PC-9 (cell line): ENCODE data around the gene FSIP1. TPM values are rescaled to one million over a fixed set of nuclear protein-coding genes. Genes with fewer than 3 reads are reported as not detected.
A peak's percentile ranks its signal among the peaks of the same experiment; 100 is the strongest.

Experiments
- BruUV-seq: library from RNA; stranded (reverse); fragments of 400-500 nt; replicated peaks from 2 replicates; lab custom pipeline; 2021; lab: Mats Ljungman, UMichigan
- CTCF ChIA-PET: fragments of 300-600 bp; sonication (Branson Sonifier 250); formaldehyde crosslinking; loops from one replicate; lab custom pipeline; 2022; ENCODE audit warnings: antibody characterized with exemption; lab: Charles Lee
- POLR2A ChIA-PET: fragments of 300-600 bp; sonication (Branson Sonifier 250); formaldehyde crosslinking; loops from one replicate; lab custom pipeline; 2022; ENCODE audit warnings: antibody characterized with exemption; ENCODE audit not compliant: unreplicated experiment; lab: Charles Lee
- DNase-seq, 2 experiments: peaks; one replicate each; pipeline versions ENCODE4 v3.0.0 to v3.0.0-alpha.2; 2015 to 2022; ENCODE audit warnings: mixed read lengths in 1 of 2
- H2AFZ ChIP-seq: fragments of 200-600 bp; sonication (generic); 2 replicates; pipeline ENCODE4 v1.8.1; 2017; ENCODE audit warnings: antibody characterized with exemption
- H3F3A ChIP-seq: fragments of 200-600 bp; sonication (generic); 2 replicates; pipeline ENCODE4 v1.8.1; 2017; ENCODE audit warnings: antibody characterized with exemption, mild to moderate bottlenecking, low read depth; ENCODE audit not compliant: insufficient read depth
- H3K27ac ChIP-seq: fragments of 200-600 bp; sonication (generic); 2 replicates; pipeline ENCODE4 v1.6.1; 2016; ENCODE audit warnings: mixed run types
- H3K27me3 ChIP-seq: fragments of 200-600 bp; sonication (generic); 2 replicates; pipeline ENCODE4 v1.6.1; 2016; ENCODE audit warnings: low read depth, mixed run types; ENCODE audit not compliant: insufficient read depth
- H3K36me3 ChIP-seq: fragments of 200-600 bp; sonication (generic); 2 replicates; pipeline ENCODE4 v1.6.1; 2016; ENCODE audit warnings: low read depth, mixed run types
- H3K4me1 ChIP-seq: fragments of 200-600 bp; sonication (generic); replicated peaks from 2 replicates; pipeline ENCODE4 v1.6.1; 2016; ENCODE audit warnings: mixed run types; ENCODE audit not compliant: insufficient read depth
- H3K4me2 ChIP-seq: fragments of 200-600 bp; sonication (generic); 2 replicates; pipeline ENCODE4 v1.6.1; 2017; ENCODE audit warnings: mixed run types
- H3K4me3 ChIP-seq: fragments of 200-600 bp; sonication (generic); 2 replicates; pipeline ENCODE4 v1.6.1; 2016; ENCODE audit warnings: mixed run types
- H3K79me2 ChIP-seq: fragments of 200-600 bp; sonication (generic); 2 replicates; pipeline ENCODE4 v1.6.1; 2017; ENCODE audit warnings: low read depth, mixed run types
- H3K9me2 ChIP-seq: fragments of 200-600 bp; sonication (generic); 2 replicates; pipeline ENCODE4 v1.8.1; 2017; ENCODE audit warnings: mild to moderate bottlenecking; ENCODE audit not compliant: insufficient read depth
- H3K9me3 ChIP-seq: fragments of 200-600 bp; sonication (generic); 2 replicates; pipeline ENCODE4 v1.8.1; 2016; ENCODE audit warnings: low read depth; ENCODE audit not compliant: insufficient read depth
- H4K20me1 ChIP-seq: fragments of 200-600 bp; sonication (generic); 2 replicates; pipeline ENCODE4 v1.8.1; 2017; ENCODE audit not compliant: insufficient read depth
- CTCF ChIP-seq: fragments of 200-600 bp; sonication (generic); conservative IDR thresholded peaks from 2 replicates; pipeline ENCODE4 v1.6.1; 2017; ENCODE audit warnings: mixed run types, antibody characterized with exemption, mild to moderate bottlenecking, moderate library complexity
- EZH2 ChIP-seq: fragments of 200-600 bp; sonication (generic); IDR thresholded peaks from 2 replicates; pipeline ENCODE4 v1.8.0; 2017; ENCODE audit warnings: antibody characterized with exemption, low read depth
- intact Hi-C: fragments of 100-400 bp; cut with micrococcal nuclease; formaldehyde crosslinking; loops from one replicate; pipeline ENCODE4 v1.10.0; 2022; ENCODE audit not compliant: unreplicated experiment
- total RNA-seq: library from RNA; stranded (reverse); gene quantifications from 2 replicates; pipeline ENCODE4 v1.2.3, GENCODE V29; 2021

FSIP1 gene
- total RNA-seq, 1 experiment from 2014 or later = 1.2 TPM

- no peaks in the 10 kb centered on the region for H3K79me2 ChIP-seq
- no peak overlapping the region for H3K4me2 ChIP-seq
- ChIA-PET POLR2A (interaction anchor here (0.5 to 0.8 kb wide), 5 partner anchors 9 to 474 kb away, joined by 3 to 10 read pairs (median 5); no protein-coding TSS in a partner anchor), CTCF (interaction anchor here (1.0 kb wide), 1 partner anchor 162 kb away, joined by 3 read pairs; no protein-coding TSS in a partner anchor)
- no peaks in the 10 kb centered on the region for H3K27me3 ChIP-seq
- peaks cover 23% of the 10 kb centered on the region; the same call in 1 of the 2 replicates for H3F3A ChIP-seq
- DNase-seq = peak in 1 of 2 experiments; percentile 53
- no TSS peak for BruUV-seq
- H3K36me3 ChIP-seq = peaks cover 30% of the 10 kb centered on the region
- H4K20me1 ChIP-seq = no peaks in the 10 kb centered on the region
- no peak overlapping the region for H3K27ac ChIP-seq
- H3K9me3 ChIP-seq = no peaks in the 10 kb centered on the region
- no peak overlapping the region for H2AFZ ChIP-seq
- no peaks in the 10 kb centered on the region for H3K4me1 ChIP-seq
- intact Hi-C loops = loop anchor here (5.0 kb wide), 3 partner anchors 48 to 163 kb away; no protein-coding TSS in a partner anchor
- no peak overlapping the region for H3K4me3 ChIP-seq
- TF ChIP-seq EZH2 (no peak), CTCF (no peak)
- H3K9me2 ChIP-seq = no peaks in the 10 kb centered on the region
Observed at GRCh38 chr15:39594446-39595337, 187.9 kb downstream of the FSIP1 start.

GRCh38 chr15:39593656-39594445, 188.8 kb downstream of the FSIP1 start:
- Histone ChIP-seq H3K36me3 (peaks cover 30% of the 10 kb centered on the region), H3K4me1 (no peaks in the 10 kb centered on the region), H3K9me3 (no peaks in the 10 kb centered on the region), H3K79me2 (no peaks in the 10 kb centered on the region), H3K9me2 (no peaks in the 10 kb centered on the region), H3F3A (peaks cover 23% of the 10 kb centered on the region; the same call in 1 of the 2 replicates), H3K4me2 (no peak overlapping the region), H3K4me3 (no peak overlapping the region), H4K20me1 (no peaks in the 10 kb centered on the region), H3K27ac (no peak overlapping the region), H2AFZ (no peak overlapping the region), H3K27me3 (no peaks in the 10 kb centered on the region)
- no peak for TF ChIP-seq EZH2
- no peak for TF ChIP-seq CTCF
- no peak for DNase-seq
- no TSS peak for BruUV-seq
- intact Hi-C loops = no loop called here
- CTCF ChIA-PET = interaction anchor here (1.0 kb wide), 1 partner anchor 163 kb away, joined by 3 read pairs; no protein-coding TSS in a partner anchor
- POLR2A ChIA-PET = interaction anchor here (0.5 to 0.8 kb wide), 4 partner anchors 8 to 473 kb away, joined by 3 to 10 read pairs (median 4); no protein-coding TSS in a partner anchor

GRCh38 chr15:39593071-39593655, 189.5 kb downstream of the FSIP1 start:
- intact Hi-C loops = no loop called here
- no peaks in the 10 kb centered on the region for H3K79me2 ChIP-seq
- no peaks in the 10 kb centered on the region for H3K4me1 ChIP-seq
- H2AFZ ChIP-seq = no peak overlapping the region
- no peak overlapping the region for H3K4me3 ChIP-seq
- no peak overlapping the region for H3K27ac ChIP-seq
- H4K20me1 ChIP-seq = no peaks in the 10 kb centered on the region
- no peak for DNase-seq
- POLR2A ChIA-PET = interaction anchor here (0.6 kb wide), 1 partner anchor 146 kb away, joined by 4 read pairs; no protein-coding TSS in a partner anchor
- H3K27me3 ChIP-seq = no peaks in the 10 kb centered on the region
- H3F3A ChIP-seq = peaks cover 20% of the 10 kb centered on the region; the same call in 1 of the 2 replicates
- H3K9me2 ChIP-seq = no peaks in the 10 kb centered on the region
- peaks cover 34% of the 10 kb centered on the region for H3K36me3 ChIP-seq
- no peaks in the 10 kb centered on the region for H3K9me3 ChIP-seq
- no TSS peak for BruUV-seq
- no peak for TF ChIP-seq CTCF
- no peak for TF ChIP-seq EZH2
- H3K4me2 ChIP-seq = no peak overlapping the region
- CTCF ChIA-PET = no interaction called here
